HepG2 (cell line): ENCODE measurements around the gene NISCH.

ENCODE experiments used
- CEBPB ChIP-seq: IDR thresholded peaks from 2 replicates; pipeline ENCODE4 v1.6.1; 2011; ENCODE audit warnings: low read depth, low read length, improper control_type of control experiment, borderline replicate concordance
- CHD2 ChIP-seq: IDR thresholded peaks from 2 replicates; pipeline ENCODE4 v1.6.1; 2011; ENCODE audit warnings: low read depth, low read length, improper control_type of control experiment
- CTCF ChIP-seq: sonication (generic); formaldehyde crosslinking; IDR thresholded peaks from 2 replicates; pipeline ENCODE4 v1.5.0; 2020; ENCODE audit warnings: mild to moderate bottlenecking, missing genetic modification reagents, moderate library complexity
- EEA1 ChIP-seq: sonication (generic); formaldehyde crosslinking; IDR thresholded peaks from 2 replicates; pipeline ENCODE4 v1.5.1; 2020; ENCODE audit warnings: mild to moderate bottlenecking, missing genetic modification reagents, borderline replicate concordance
- ESRRA ChIP-seq: sonication (generic); formaldehyde crosslinking; IDR thresholded peaks from 2 replicates; pipeline ENCODE4 v1.5.1; 2020; ENCODE audit warnings: mild to moderate bottlenecking, low read depth, missing genetic modification reagents
- MXD4 ChIP-seq: IDR thresholded peaks from 2 replicates; pipeline ENCODE4 v1.6.1; 2016; ENCODE audit warnings: mild to moderate bottlenecking, missing biosample characterization, missing genetic modification reagents
- POLR2A ChIP-seq, 2 experiments: IDR thresholded peaks; 2 replicates each; pipeline ENCODE4 v1.6.1; 2011; ENCODE audit warnings: low read depth in 2 of 2, low read length in 2 of 2, mild to moderate bottlenecking in 1 of 2, moderate library complexity in 1 of 2; ENCODE audit not compliant: insufficient read depth in 1 of 2
- POLR2AphosphoS5 ChIP-seq: IDR thresholded peaks from 2 replicates; pipeline ENCODE4 v1.6.1; 2012; ENCODE audit warnings: low read depth, low read length
- RNF2 ChIP-seq: fragments of 450-650 bp; conservative IDR thresholded peaks from 2 replicates; pipeline ENCODE4 v1.6.1; 2016; ENCODE audit warnings: low read depth
- TCF12 ChIP-seq, 2 experiments: fragments of 450-650 bp in 1 of 2; sonication (generic) in 1 of 2; formaldehyde crosslinking in 1 of 2; IDR thresholded peaks; 2 replicates each; pipeline versions ENCODE4 v1.6.1 to v1.8.0; 2017 to 2022; ENCODE audit warnings: antibody characterized with exemption in 1 of 2, mild to moderate bottlenecking in 1 of 2, missing genetic modification reagents in 1 of 2, moderate library complexity in 1 of 2
- ZNF460 ChIP-seq: sonication (generic); formaldehyde crosslinking; IDR thresholded peaks from 2 replicates; pipeline ENCODE4 v1.5.1; 2020; ENCODE audit warnings: missing genetic modification reagents, mild to moderate bottlenecking, borderline replicate concordance
- ZNF629 ChIP-seq: sonication (generic); formaldehyde crosslinking; conservative IDR thresholded peaks from 2 replicates; pipeline ENCODE4 v1.5.0; 2020; ENCODE audit warnings: missing genetic modification reagents
- ZXDC ChIP-seq: sonication (generic); formaldehyde crosslinking; IDR thresholded peaks from 2 replicates; pipeline ENCODE4 v1.5.0; 2020; ENCODE audit warnings: mild to moderate bottlenecking, missing genetic modification reagents

GRCh38 chr3:52531860-52532516 is 76.6 kb downstream of the NISCH start:
- no peak for TF ChIP-seq CTCF (CRISPR knock-in tag)
- no peak for TF ChIP-seq POLR2A (IDR thresholded peaks at IDR 0.05; ENCODE audit: insufficient read depth in 1 of 2, low read depth in 2 of 2, low read length in 2 of 2)
- no peak for TF ChIP-seq EEA1 (CRISPR knock-in tag)
- TF ChIP-seq ZNF460 = no peak
- no peak for TF ChIP-seq POLR2AphosphoS5
- no peak for TF ChIP-seq CHD2
- TF ChIP-seq ZXDC = no peak
- no peak for TF ChIP-seq TCF12 (IDR thresholded peaks at IDR 0.05)
- no peak for TF ChIP-seq TCF12 (CRISPR knock-in tag; IDR thresholded peaks at IDR 0.05)
- TF ChIP-seq RNF2 = no peak
- TF ChIP-seq CEBPB = no peak
- TF ChIP-seq ZNF629 (CRISPR knock-in tag) = no peak
- TF ChIP-seq ESRRA (CRISPR knock-in tag) = no peak
- TF ChIP-seq MXD4 = no peak
